Breast epithelium (tissue), 4 donors: ENCODE results near the gene P2RY6. TPM values are rescaled to one million over a fixed set of nuclear protein-coding genes. Genes with fewer than 3 reads are reported as not detected.
A peak's percentile ranks its signal among the peaks of the same experiment; 100 is the strongest.

Source experiments
- DNase-seq, 2 donors: peaks; one replicate each; pipeline ENCODE4 v3.0.0-alpha.2; 2019; ENCODE audit warnings: low spot score in 2 of 2
- H3K27ac ChIP-seq, 2 donors: fragments of 200-600 bp; sonication (generic) in 1 of 2; one replicate each; pipeline ENCODE4 v1.5.1; 2016 to 2019; ENCODE audit warnings: mild to moderate bottlenecking in 1 of 2
- H3K27me3 ChIP-seq, 2 donors: fragments of 200-600 bp; sonication (generic) in 1 of 2; one replicate each; pipeline versions ENCODE4 v1.5.1 to v1.6.0; 2017 to 2019; ENCODE audit warnings: control low read depth in 1 of 2, mild to moderate bottlenecking in 1 of 2
- H3K36me3 ChIP-seq: fragments of 200-600 bp; one replicate; pipeline ENCODE4 v1.5.1; 2019
- H3K4me1 ChIP-seq, 2 donors: fragments of 200-600 bp; sonication (generic); one replicate each; pipeline ENCODE4 v1.5.1; 2016 to 2019; ENCODE audit warnings: control low read depth in 1 of 2
- H3K4me3 ChIP-seq, 3 donors: fragments of 200-600 bp; sonication (generic); 1 replicate in 2 of 3; 2 replicates in 1 of 3; pipeline ENCODE4 v1.5.1; 2016 to 2019; ENCODE audit warnings: mild to moderate bottlenecking in 3 of 3, moderate library complexity in 2 of 3
- H3K9me3 ChIP-seq, 2 donors: fragments of 200-600 bp; sonication (generic) in 1 of 2; one replicate each; pipeline ENCODE4 v1.5.1; 2016 to 2019; ENCODE audit warnings: control low read depth in 1 of 2
- POLR2A ChIP-seq: fragments of 450-650 bp; IDR thresholded peaks from one replicate; pipeline ENCODE4 v1.6.1; 2016; ENCODE audit warnings: antibody characterized with exemption, mild to moderate bottlenecking, moderate library complexity
- POLR2AphosphoS5 ChIP-seq, 3 donors: sonication (generic); formaldehyde crosslinking; IDR thresholded peaks; one replicate each; pipeline ENCODE4 v1.6.1; 2017; ENCODE audit warnings: antibody characterized with exemption in 3 of 3
- intact Hi-C: fragments of 100-400 bp; cut with DNase I; formaldehyde crosslinking; loops from one replicate; pipeline ENCODE4 v1.15.1; 2023; ENCODE audit warnings: low total_unique reads
- total RNA-seq, 3 donors: library from RNA; depleted of rRNA; stranded (reverse); fragments of >200 nt; gene quantifications; one replicate each; pipeline ENCODE4 v1.1.0, GENCODE V29; 2016
- TF ChIP-seq, protein P1 (sequence below), 3 donors: fragments of 450-650 bp; IDR thresholded peaks; one replicate each; pipeline ENCODE4 v1.5.1; 2016 to 2017; ENCODE audit warnings: antibody characterized with exemption in 3 of 3, mild to moderate bottlenecking in 3 of 3, moderate library complexity in 3 of 3

Gene P2RY6
- total RNA-seq, 3 donors from 2014 or later = 1.6 to 3.4 (median 1.9) TPM

DNA sequence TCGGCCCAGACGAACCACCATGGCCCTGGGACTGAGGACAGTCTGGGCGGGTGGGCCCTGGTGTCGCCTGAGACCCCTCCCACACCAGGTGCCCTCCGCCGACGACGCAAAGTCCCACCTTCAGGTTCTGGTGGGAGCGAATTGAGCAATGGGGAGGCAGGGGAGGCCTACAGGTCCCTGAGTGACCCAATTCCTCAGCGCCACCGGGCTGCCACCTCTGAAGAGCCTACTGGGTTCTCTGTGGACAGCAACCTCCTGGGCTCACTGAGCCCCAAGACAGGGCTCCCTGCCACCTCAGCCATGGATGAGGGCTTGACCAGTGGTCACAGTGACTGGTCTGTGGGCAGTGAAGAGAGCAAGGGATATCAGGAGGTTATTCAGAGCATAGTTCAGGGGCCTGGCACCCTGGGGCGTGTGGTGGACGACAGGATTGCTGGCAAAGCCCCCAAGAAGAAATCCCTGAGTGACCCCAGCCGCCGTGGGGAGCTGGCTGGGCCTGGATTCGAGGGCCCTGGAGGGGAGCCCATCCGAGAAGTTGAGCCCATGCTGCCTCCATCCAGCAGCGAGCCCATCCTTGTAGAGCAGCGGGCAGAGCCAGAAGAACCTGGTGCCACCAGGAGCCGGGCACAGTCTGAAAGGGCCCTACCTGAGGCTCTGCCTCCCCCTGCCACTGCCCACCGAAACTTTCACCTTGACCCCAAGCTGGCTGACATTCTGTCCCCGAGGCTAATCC is 38.7 kb downstream of the P2RY6 start:
- no peak for TF ChIP-seq POLR2AphosphoS5 (IDR thresholded peaks at IDR 0.05)
- TF ChIP-seq POLR2A = no peak
- TF ChIP-seq, protein P1, sequence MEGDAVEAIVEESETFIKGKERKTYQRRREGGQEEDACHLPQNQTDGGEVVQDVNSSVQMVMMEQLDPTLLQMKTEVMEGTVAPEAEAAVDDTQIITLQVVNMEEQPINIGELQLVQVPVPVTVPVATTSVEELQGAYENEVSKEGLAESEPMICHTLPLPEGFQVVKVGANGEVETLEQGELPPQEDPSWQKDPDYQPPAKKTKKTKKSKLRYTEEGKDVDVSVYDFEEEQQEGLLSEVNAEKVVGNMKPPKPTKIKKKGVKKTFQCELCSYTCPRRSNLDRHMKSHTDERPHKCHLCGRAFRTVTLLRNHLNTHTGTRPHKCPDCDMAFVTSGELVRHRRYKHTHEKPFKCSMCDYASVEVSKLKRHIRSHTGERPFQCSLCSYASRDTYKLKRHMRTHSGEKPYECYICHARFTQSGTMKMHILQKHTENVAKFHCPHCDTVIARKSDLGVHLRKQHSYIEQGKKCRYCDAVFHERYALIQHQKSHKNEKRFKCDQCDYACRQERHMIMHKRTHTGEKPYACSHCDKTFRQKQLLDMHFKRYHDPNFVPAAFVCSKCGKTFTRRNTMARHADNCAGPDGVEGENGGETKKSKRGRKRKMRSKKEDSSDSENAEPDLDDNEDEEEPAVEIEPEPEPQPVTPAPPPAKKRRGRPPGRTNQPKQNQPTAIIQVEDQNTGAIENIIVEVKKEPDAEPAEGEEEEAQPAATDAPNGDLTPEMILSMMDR (IDR thresholded peaks at IDR 0.05) = no peak
- H3K9me3 ChIP-seq = no peaks in the 10 kb centered on the region
- H3K4me3 ChIP-seq = peak overlapping the region; percentile 68 to 82 (median 81)
- H3K27ac ChIP-seq = peak overlapping the region; percentile 99
- H3K4me1 ChIP-seq = peaks cover 12 to 29% of the 10 kb centered on the region in 2 donors
- H3K36me3 ChIP-seq = no peaks in the 10 kb centered on the region
- DNase-seq = no peak
- no peaks in the 10 kb centered on the region for H3K27me3 ChIP-seq
- intact Hi-C loops = loop anchor here (5.0 kb wide), 1 partner anchor 1204 kb away; the partner anchor contains the start of gene TOMT

GRCh38 chr11:73311394-73311869 is 39.3 kb downstream of the P2RY6 start:
- Histone ChIP-seq H3K36me3 (no peaks in the 10 kb centered on the region), H3K4me1 (peaks cover 12 to 31% of the 10 kb centered on the region in 2 donors), H3K4me3 (peak overlapping the region; percentile 68 to 82 (median 81)), H3K27ac (peak overlapping the region; percentile 99), H3K27me3 (no peaks in the 10 kb centered on the region), H3K9me3 (no peaks in the 10 kb centered on the region)
- intact Hi-C loops = loop anchor here (5.0 kb wide), 1 partner anchor 1204 kb away; the partner anchor contains the start of gene TOMT
- TF ChIP-seq, protein P1 (IDR thresholded peaks at IDR 0.05) = no peak
- TF ChIP-seq POLR2A (no peak), POLR2AphosphoS5 (IDR thresholded peaks at IDR 0.05) (no peak)
- no peak for DNase-seq

DNA sequence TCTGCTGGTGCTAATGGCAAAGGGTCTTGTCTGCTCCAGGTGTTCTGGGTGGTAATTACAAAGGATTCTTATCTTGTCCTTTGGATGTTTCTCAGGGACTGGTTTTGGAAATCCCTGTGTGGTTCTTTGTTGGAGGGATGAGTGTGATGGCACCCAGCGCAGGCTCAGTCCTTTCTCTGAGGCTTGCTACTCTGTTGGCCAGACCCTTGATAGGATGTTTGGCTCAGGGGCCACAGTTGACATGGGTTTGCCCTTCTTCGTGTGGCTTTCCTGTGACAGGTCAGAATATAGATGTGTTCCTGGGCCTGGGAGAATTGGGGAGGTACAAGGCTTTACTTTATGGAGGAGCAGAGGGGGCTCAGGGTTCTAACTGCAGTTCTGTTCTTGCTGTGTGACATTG is 39.9 kb downstream of the P2RY6 start:
- H3K4me1 ChIP-seq = peaks cover 12 to 37% of the 10 kb centered on the region in 2 donors
- no peaks in the 10 kb centered on the region for H3K27me3 ChIP-seq
- TF ChIP-seq, protein P1 (IDR thresholded peaks at IDR 0.05) = no peak
- TF ChIP-seq POLR2A (no peak), POLR2AphosphoS5 (IDR thresholded peaks at IDR 0.05) (no peak)
- no peaks in the 10 kb centered on the region for H3K36me3 ChIP-seq
- H3K27ac ChIP-seq = peak overlapping the region; percentile 88 to 99
- intact Hi-C loops = loop anchor here (5.0 kb wide), 1 partner anchor 1205 kb away; the partner anchor contains the start of gene TOMT
- no peak for DNase-seq
- H3K4me3 ChIP-seq = peak overlapping the region; percentile 68 to 82 (median 81)
- H3K9me3 ChIP-seq = no peaks in the 10 kb centered on the region

GRCh38 chr11:73312851-73313327 is 40.8 kb downstream of the P2RY6 start:
- no peaks in the 10 kb centered on the region for H3K36me3 ChIP-seq
- peak overlapping the region; percentile 88 to 99 for H3K27ac ChIP-seq
- no peaks in the 10 kb centered on the region for H3K9me3 ChIP-seq
- intact Hi-C loops = loop anchor here (5.0 kb wide), 1 partner anchor 1206 kb away; the partner anchor contains the start of gene TOMT
- peaks cover 20 to 46% of the 10 kb centered on the region in 2 donors for H3K4me1 ChIP-seq
- no peaks in the 10 kb centered on the region for H3K27me3 ChIP-seq
- TF ChIP-seq, protein P1 (IDR thresholded peaks at IDR 0.05) = no peak
- TF ChIP-seq POLR2AphosphoS5 (IDR thresholded peaks at IDR 0.05) = no peak
- no peak for TF ChIP-seq POLR2A
- H3K4me3 ChIP-seq = peak overlapping the region; percentile 68 to 82 (median 81)
- DNase-seq = no peak

GRCh38 chr11:73313652-73314051 is 41.5 kb downstream of the P2RY6 start:
- Histone ChIP-seq H3K9me3 (no peaks in the 10 kb centered on the region), H3K27me3 (no peaks in the 10 kb centered on the region), H3K4me1 (peaks cover 21 to 48% of the 10 kb centered on the region in 2 donors), H3K36me3 (no peaks in the 10 kb centered on the region), H3K4me3 (peak overlapping the region; percentile 68 to 82 (median 81)), H3K27ac (peak overlapping the region; percentile 88 to 99)
- intact Hi-C loops = loop anchor here (5.0 kb wide), 1 partner anchor 1206 kb away; the partner anchor contains the start of gene TOMT
- DNase-seq = no peak
- TF ChIP-seq POLR2AphosphoS5 (IDR thresholded peaks at IDR 0.05) = no peak
- TF ChIP-seq POLR2A = no peak
- TF ChIP-seq, protein P1 (IDR thresholded peaks at IDR 0.05) = no peak
